ENCODE measurements around the gene OR4A16.

DNA sequence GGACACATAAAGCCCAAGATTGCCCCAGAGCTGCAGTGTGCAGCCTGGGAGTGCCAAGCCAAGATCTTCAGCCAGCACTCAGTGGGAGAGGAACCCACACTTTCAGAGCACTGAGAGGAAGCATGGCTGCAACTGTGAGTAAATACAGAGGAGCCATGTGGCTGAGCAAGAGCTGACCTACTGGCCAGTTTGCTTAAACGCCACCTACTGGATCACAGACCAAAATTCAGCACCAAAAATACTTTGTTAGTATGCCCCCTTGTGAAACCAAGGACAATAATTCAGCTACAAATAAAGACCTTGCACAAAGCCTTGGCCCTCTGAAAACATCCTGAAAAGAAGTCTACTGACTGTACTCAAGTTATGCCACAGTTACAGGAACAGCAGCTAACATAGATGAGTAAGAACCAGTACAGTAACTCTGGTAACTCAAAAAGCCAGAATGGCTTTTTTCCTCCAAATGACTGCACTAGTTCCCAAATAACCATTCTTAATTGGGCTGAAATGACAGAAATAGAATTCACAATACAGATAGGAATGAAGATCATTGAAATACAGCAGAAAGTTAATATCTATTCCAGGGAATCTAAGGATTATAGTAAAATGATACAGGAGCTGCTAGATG lies 14.7 kb downstream of the OR4A16 start:
- TF ChIP-seq ZNF384 (IDR thresholded peaks at IDR 0.05) = no peak
- TF ChIP-seq L3MBTL2 (conservative IDR thresholded peaks at IDR 0.05) = no peak
- TF ChIP-seq FOXM1 (IDR thresholded peaks at IDR 0.05; ENCODE audit: borderline replicate concordance) = no peak
- TF ChIP-seq BHLHE40 (IDR thresholded peaks at IDR 0.05; ENCODE audit: borderline replicate concordance) = no peak
- no peak for TF ChIP-seq HDGF (IDR thresholded peaks at IDR 0.05; ENCODE audit: borderline replicate concordance)
- TF ChIP-seq NFRKB (IDR thresholded peaks at IDR 0.05) = no peak
- TF ChIP-seq LEF1 (IDR thresholded peaks at IDR 0.05; ENCODE audit: borderline replicate concordance) = no peak
- no peak for TF ChIP-seq SP1 (IDR thresholded peaks at IDR 0.05)
- no peak for TF ChIP-seq SUZ12 (IDR thresholded peaks at IDR 0.05)
- no peak for TF ChIP-seq TARDBP (IDR thresholded peaks at IDR 0.05)

All from HEK293T (cell line).